Measurements from ENCODE around the gene TLR5.

Gene TLR5

GRCh38 chr1:223106856-223107255, 36.2 kb downstream of the TLR5 start:
- no peak for DNase-seq

GRCh38 chr1:223105568-223105967, 37.5 kb downstream of the TLR5 start:
- DNase-seq = no peak

GRCh38 chr1:223102797-223103533, 40.1 kb downstream of the TLR5 start:
- DNase-seq = no peak

GRCh38 chr1:223097713-223098112, 45.3 kb downstream of the TLR5 start:
- no peak for DNase-seq

GRCh38 chr1:223095870-223096269, 47.2 kb downstream of the TLR5 start:
- no peak for DNase-seq

- DNase-seq = no peak
Observed at GRCh38 chr1:223091896-223092295, 51.2 kb downstream of the TLR5 start.

- DNase-seq = no peak
Observed at GRCh38 chr1:223089250-223089649, 53.8 kb downstream of the TLR5 start.

GRCh38 chr1:223088713-223089240, 54.3 kb downstream of the TLR5 start:
- no peak for DNase-seq

GRCh38 chr1:223087291-223088255, 55.5 kb downstream of the TLR5 start:
- DNase-seq = no peak

- DNase-seq = no peak
Observed at GRCh38 chr1:223084464-223084866, 58.6 kb downstream of the TLR5 start.

GRCh38 chr1:223083831-223084230, 59.2 kb downstream of the TLR5 start:
- peak; percentile 14 for DNase-seq

- DNase-seq = no peak
Observed at GRCh38 chr1:223082914-223083313, 60.1 kb downstream of the TLR5 start.

- DNase-seq = peak; percentile 64
Observed at GRCh38 chr1:223081181-223081994, 61.7 kb downstream of the TLR5 start.

- DNase-seq = no peak
Observed at GRCh38 chr1:223079498-223079897, 63.5 kb downstream of the TLR5 start.

- DNase-seq = no peak
Observed at GRCh38 chr1:223077247-223077833, 65.7 kb downstream of the TLR5 start.

- DNase-seq = no peak
Observed at GRCh38 chr1:223076362-223076761, 66.7 kb downstream of the TLR5 start.

GRCh38 chr1:223075834-223076233, 67.2 kb downstream of the TLR5 start:
- DNase-seq = no peak

- no peak for DNase-seq
Observed at GRCh38 chr1:223074445-223075300, 68.4 kb downstream of the TLR5 start.

- DNase-seq = no peak
Observed at GRCh38 chr1:223068900-223069665, 74.0 kb downstream of the TLR5 start.

- DNase-seq = no peak
Observed at GRCh38 chr1:223067914-223068313, 75.1 kb downstream of the TLR5 start.

- DNase-seq = no peak
Observed at GRCh38 chr1:223066415-223066814, 76.6 kb downstream of the TLR5 start.

All from NCI-H748 treated with DMSO at 0.1 percent for 48 hours (cell line).